Right atrium auricular region (tissue), 2 donors: Measurements from ENCODE around the gene CPT2. TPM values are rescaled to one million over a fixed set of nuclear protein-coding genes. Genes with fewer than 3 reads are reported as not detected.
A peak's percentile ranks its signal among the peaks of the same experiment; 100 is the strongest.

Experiments used
- DNase-seq: peaks from one replicate; pipeline ENCODE4 v3.0.0-alpha.2; 2019; ENCODE audit warnings: low spot score
- H3K27ac ChIP-seq, 2 donors: fragments of 200-600 bp; sonication (generic); 1 replicate in 1 of 2; 2 replicates in 1 of 2; pipeline ENCODE4 v1.5.1; 2016 to 2019
- H3K27me3 ChIP-seq, 2 donors: fragments of 200-600 bp; sonication (generic); one replicate each; pipeline versions ENCODE4 v1.5.1 to v1.6.0; 2017 to 2019
- H3K36me3 ChIP-seq: fragments of 200-600 bp; sonication (generic); one replicate; pipeline ENCODE4 v1.5.1; 2016
- H3K4me1 ChIP-seq, 2 donors: fragments of 200-600 bp; sonication (generic); one replicate each; pipeline versions ENCODE4 v1.5.1 to v1.6.0; 2017 to 2019
- H3K4me3 ChIP-seq, 2 donors: fragments of 200-600 bp; sonication (generic); 1 replicate in 1 of 2; 2 replicates in 1 of 2; pipeline ENCODE4 v1.5.1; 2017 to 2019; ENCODE audit warnings: mild to moderate bottlenecking in 1 of 2, moderate library complexity in 1 of 2
- H3K9me3 ChIP-seq, 2 donors: fragments of 200-600 bp; sonication (generic); one replicate each; pipeline ENCODE4 v1.5.1; 2019
- CTCF ChIP-seq, 2 donors: fragments of 200-600 bp; sonication (generic); IDR thresholded peaks; one replicate each; pipeline ENCODE4 v1.5.1; 2019; ENCODE audit warnings: antibody characterized with exemption in 2 of 2
- total RNA-seq, 2 donors: library from RNA; depleted of rRNA; stranded (reverse); fragments of >200 nt; gene quantifications; one replicate each; pipeline ENCODE4 v1.1.0, GENCODE V29; 2016

The CPT2 gene
- total RNA-seq, 2 donors from 2014 or later: 16.0 to 33.6 TPM

- no peaks in the 10 kb centered on the region for H3K36me3 ChIP-seq
- no peaks in the 10 kb centered on the region for H3K27me3 ChIP-seq
- no peak overlapping the region for H3K4me3 ChIP-seq
- TF ChIP-seq CTCF (IDR thresholded peaks at IDR 0.05): no peak
- no peak overlapping the region for H3K27ac ChIP-seq
- H3K4me1 ChIP-seq: no peaks in the 10 kb centered on the region
- no peak for DNase-seq
- no peaks in the 10 kb centered on the region for H3K9me3 ChIP-seq
These were observed 33.3 kb upstream of the CPT2 start for GRCh38 chr1:53163291-53163768.

- Histone ChIP-seq H3K27me3 (no peaks in the 10 kb centered on the region), H3K9me3 (no peaks in the 10 kb centered on the region), H3K27ac (no peak overlapping the region), H3K36me3 (no peaks in the 10 kb centered on the region), H3K4me1 (no peaks in the 10 kb centered on the region), H3K4me3 (no peak overlapping the region)
- TF ChIP-seq CTCF (IDR thresholded peaks at IDR 0.05): no peak
- no peak for DNase-seq
These were observed 31.1 kb upstream of the CPT2 start for GRCh38 chr1:53165408-53165961.

GRCh38 chr1:53166366-53166765 is 30.3 kb upstream of the CPT2 start:
- DNase-seq: no peak
- H3K27me3 ChIP-seq: no peaks in the 10 kb centered on the region
- no peaks in the 10 kb centered on the region for H3K36me3 ChIP-seq
- no peak overlapping the region for H3K4me3 ChIP-seq
- no peaks in the 10 kb centered on the region for H3K9me3 ChIP-seq
- no peak for TF ChIP-seq CTCF (IDR thresholded peaks at IDR 0.05)
- H3K27ac ChIP-seq: no peak overlapping the region
- H3K4me1 ChIP-seq: no peaks in the 10 kb centered on the region

GRCh38 chr1:53166912-53167311 is 29.7 kb upstream of the CPT2 start:
- Histone ChIP-seq H3K4me3 (no peak overlapping the region), H3K36me3 (no peaks in the 10 kb centered on the region), H3K4me1 (no peaks in the 10 kb centered on the region), H3K27me3 (no peaks in the 10 kb centered on the region), H3K27ac (no peak overlapping the region), H3K9me3 (no peaks in the 10 kb centered on the region)
- no peak for DNase-seq
- TF ChIP-seq CTCF (IDR thresholded peaks at IDR 0.05): no peak

GRCh38 chr1:53172426-53173128 is 24.0 kb upstream of the CPT2 start:
- Histone ChIP-seq H3K9me3 (no peaks in the 10 kb centered on the region), H3K27me3 (no peaks in the 10 kb centered on the region), H3K4me1 (peaks cover 0 to 19% of the 10 kb centered on the region in 2 donors), H3K4me3 (no peak overlapping the region), H3K36me3 (no peaks in the 10 kb centered on the region), H3K27ac (no peak overlapping the region)
- peak in 1 of 2 donors; percentile 24 for TF ChIP-seq CTCF (IDR thresholded peaks at IDR 0.05)
- DNase-seq: no peak
